UCSD-AML1 (cell line): Measurements from ENCODE around the gene ZBTB17.

Experiments
- DNase-seq: peaks from one replicate; lab custom pipeline; 2025; ENCODE audit not compliant: unreplicated experiment; lab: John Stamatoyannopoulos, UW

Gene ZBTB17

GRCh38 chr1:15948595-15949452 is 27.1 kb downstream of the ZBTB17 start:
- no peak for DNase-seq

GRCh38 chr1:15948091-15948591 is 27.8 kb downstream of the ZBTB17 start:
- no peak for DNase-seq

- DNase-seq, result no peak
These were observed 28.4 kb downstream of the ZBTB17 start for GRCh38 chr1:15947382-15948090.

- no peak for DNase-seq
These were observed 29.1 kb downstream of the ZBTB17 start for GRCh38 chr1:15946571-15947381.

GRCh38 chr1:15945832-15946448 is 30.0 kb downstream of the ZBTB17 start:
- no peak for DNase-seq

- no peak for DNase-seq
These were observed 30.7 kb downstream of the ZBTB17 start for GRCh38 chr1:15945011-15945831.

- no peak for DNase-seq
These were observed 31.4 kb downstream of the ZBTB17 start for GRCh38 chr1:15944308-15945010.

- no peak for DNase-seq
These were observed 32.0 kb downstream of the ZBTB17 start for GRCh38 chr1:15943992-15944307.

GRCh38 chr1:15943328-15943991 is 32.4 kb downstream of the ZBTB17 start:
- no peak for DNase-seq

- no peak for DNase-seq
These were observed 33.1 kb downstream of the ZBTB17 start for GRCh38 chr1:15942661-15943327.

GRCh38 chr1:15941899-15942660 is 33.8 kb downstream of the ZBTB17 start:
- no peak for DNase-seq

- DNase-seq, result no peak
These were observed 34.7 kb downstream of the ZBTB17 start for GRCh38 chr1:15941044-15941840.

GRCh38 chr1:15940110-15941043 is 35.5 kb downstream of the ZBTB17 start:
- no peak for DNase-seq

- no peak for DNase-seq
These were observed 36.5 kb downstream of the ZBTB17 start for GRCh38 chr1:15939181-15940109.
